Neural progenitor cell (in vitro differentiated cells): ENCODE data around the gene PRXL2A. TPM values are rescaled to one million over a fixed set of nuclear protein-coding genes. Genes with fewer than 3 reads are reported as not detected.

Experiments used
- DNase-seq: peaks from one replicate; pipeline ENCODE4 v3.0.0-alpha.2; 2016; ENCODE audit warnings: low spot score
- H2AFZ ChIP-seq: fragments of 200-600 bp; sonication (generic); replicated peaks from 2 replicates; pipeline ENCODE4 v1.6.1; 2016; ENCODE audit warnings: antibody characterized with exemption
- H3F3A ChIP-seq: fragments of 200-600 bp; sonication (generic); 2 replicates; pipeline ENCODE4 v1.6.1; 2016; ENCODE audit warnings: antibody characterized with exemption, low read depth
- H3K27ac ChIP-seq: fragments of 200-600 bp; sonication (generic); 2 replicates; pipeline ENCODE4 v1.5.1; 2016; ENCODE audit warnings: mild to moderate bottlenecking
- H3K27me3 ChIP-seq: fragments of 200-600 bp; sonication (generic); 2 replicates; pipeline ENCODE4 v1.6.1; 2016; ENCODE audit warnings: mild to moderate bottlenecking, moderate library complexity
- H3K36me3 ChIP-seq: fragments of 200-600 bp; sonication (generic); 2 replicates; pipeline ENCODE4 v1.5.1; 2016
- H3K4me1 ChIP-seq: fragments of 200-600 bp; sonication (generic); 2 replicates; pipeline ENCODE4 v1.6.1; 2016; ENCODE audit warnings: mixed run types
- H3K4me2 ChIP-seq: fragments of 200-600 bp; sonication (generic); 2 replicates; pipeline ENCODE4 v1.6.1; 2016
- H3K4me3 ChIP-seq: fragments of 200-600 bp; sonication (generic); 2 replicates; pipeline ENCODE4 v1.5.1; 2016
- H3K79me2 ChIP-seq: fragments of 200-600 bp; sonication (generic); 2 replicates; pipeline ENCODE4 v1.6.1; 2016; ENCODE audit warnings: low read depth
- H3K9ac ChIP-seq: fragments of 200-600 bp; sonication (generic); 2 replicates; pipeline ENCODE4 v1.6.1; 2016
- H3K9me3 ChIP-seq: fragments of 200-600 bp; sonication (generic); 2 replicates; pipeline ENCODE4 v1.5.1; 2016; ENCODE audit warnings: low read depth
- H4K20me1 ChIP-seq: fragments of 200-600 bp; sonication (generic); 2 replicates; pipeline ENCODE4 v1.6.1; 2016; ENCODE audit warnings: low read depth
- H3K27ac Mint-ChIP-seq: 3 replicates; pipeline ENCODE4 v1.8.0; 2021; ENCODE audit warnings: mixed read lengths
- H3K27me3 Mint-ChIP-seq: 2 replicates; pipeline ENCODE4 v1.8.0; 2022; ENCODE audit warnings: low read depth, mild to moderate bottlenecking, inconsistent platforms, moderate library complexity, mixed read lengths; ENCODE audit not compliant: insufficient read depth
- H3K36me3 Mint-ChIP-seq: 3 replicates; pipeline ENCODE4 v1.8.0; 2021; ENCODE audit warnings: mixed read lengths
- H3K4me1 Mint-ChIP-seq: 3 replicates; pipeline ENCODE4 v1.8.0; 2021; ENCODE audit warnings: mixed read lengths
- H3K4me3 Mint-ChIP-seq: 3 replicates; pipeline ENCODE4 v1.8.0; 2021; ENCODE audit warnings: mild to moderate bottlenecking, moderate library complexity, mixed read lengths
- H3K9me3 Mint-ChIP-seq: 3 replicates; pipeline ENCODE4 v1.8.0; 2020; ENCODE audit warnings: mixed read lengths
- CTCF ChIP-seq: fragments of 200-600 bp; sonication (generic); IDR thresholded peaks from 2 replicates; pipeline ENCODE4 v1.5.1; 2017; ENCODE audit warnings: antibody characterized with exemption, mild to moderate bottlenecking
- EZH2 ChIP-seq: fragments of 200-600 bp; sonication (generic); IDR thresholded peaks from 2 replicates; pipeline ENCODE4 v1.6.1; 2017; ENCODE audit warnings: antibody characterized with exemption, mild to moderate bottlenecking, moderate library complexity
- EZH2phosphoT487 ChIP-seq: fragments of 200-600 bp; sonication (generic); IDR thresholded peaks from 2 replicates; pipeline ENCODE4 v1.6.1; 2017; ENCODE audit warnings: antibody characterized with exemption
- total RNA-seq: library from RNA; depleted of rRNA; stranded (reverse); fragments of >200 nt; gene quantifications from 2 replicates; pipeline ENCODE4 v1.2.3, GENCODE V29; 2015; ENCODE audit warnings: low replicate concordance

The PRXL2A gene
- total RNA-seq, 1 donor from 2014 or later: 107 TPM

- peaks cover 50% of the 10 kb centered on the region for H3K4me1 ChIP-seq
- peak overlapping the region; percentile 98 for H3K4me3 ChIP-seq
- TF ChIP-seq EZH2: no peak
- no peak for TF ChIP-seq EZH2phosphoT487
- TF ChIP-seq CTCF: no peak
- H4K20me1 ChIP-seq: peaks cover 62% of the 10 kb centered on the region
- H3K4me2 ChIP-seq: peak overlapping the region; percentile 100
- H3K27ac Mint-ChIP-seq: peak overlapping the region; percentile 99
- H3K36me3 Mint-ChIP-seq: no peaks in the 10 kb centered on the region
- no peaks in the 10 kb centered on the region for H3K9me3 ChIP-seq
- H3K4me1 Mint-ChIP-seq: peaks cover 55% of the 10 kb centered on the region
- H3F3A ChIP-seq: peaks cover 33% of the 10 kb centered on the region
- H3K36me3 ChIP-seq: no peaks in the 10 kb centered on the region
- no peaks in the 10 kb centered on the region for H3K9me3 Mint-ChIP-seq
- peaks cover 14% of the 10 kb centered on the region for H3K27me3 Mint-ChIP-seq
- no peaks in the 10 kb centered on the region for H3K27me3 ChIP-seq
- no peak overlapping the region for H3K9ac ChIP-seq
- no peak for DNase-seq
- peak overlapping the region; percentile 99 for H3K4me3 Mint-ChIP-seq
- H3K79me2 ChIP-seq: peaks cover 63% of the 10 kb centered on the region
- H3K27ac ChIP-seq: no peak overlapping the region
- no peak overlapping the region for H2AFZ ChIP-seq
Observed at GRCh38 chr10:80455461-80456349, 47.4 kb downstream of the PRXL2A start.

GRCh38 chr10:80457554-80458262 is 49.4 kb downstream of the PRXL2A start:
- H3K4me3 Mint-ChIP-seq: peak overlapping the region; percentile 64

GRCh38 chr10:80458263-80458625 is 49.9 kb downstream of the PRXL2A start:
- H3K36me3 Mint-ChIP-seq: no peaks in the 10 kb centered on the region
- no peaks in the 10 kb centered on the region for H3K9me3 Mint-ChIP-seq
- Histone ChIP-seq H3K4me2 (peak overlapping the region; percentile 42), H4K20me1 (peaks cover 72% of the 10 kb centered on the region), H2AFZ (no peak overlapping the region), H3K79me2 (peaks cover 89% of the 10 kb centered on the region), H3K4me1 (peaks cover 65% of the 10 kb centered on the region), H3K27me3 (no peaks in the 10 kb centered on the region), H3K9ac (no peak overlapping the region), H3F3A (peaks cover 33% of the 10 kb centered on the region), H3K36me3 (no peaks in the 10 kb centered on the region), H3K27ac (no peak overlapping the region), H3K9me3 (no peaks in the 10 kb centered on the region), H3K4me3 (no peak overlapping the region)
- no peak overlapping the region for H3K4me3 Mint-ChIP-seq
- DNase-seq: no peak
- peak overlapping the region; percentile 78 for H3K27ac Mint-ChIP-seq
- peaks cover 77% of the 10 kb centered on the region for H3K4me1 Mint-ChIP-seq
- TF ChIP-seq CTCF (no peak), EZH2 (no peak), EZH2phosphoT487 (no peak)
- H3K27me3 Mint-ChIP-seq: peaks cover 14% of the 10 kb centered on the region

More at GRCh38 chr10:80457554-80458262, 49.4 kb downstream of the PRXL2A start:
- no peaks in the 10 kb centered on the region for H3K27me3 ChIP-seq
- H3K36me3 ChIP-seq: no peaks in the 10 kb centered on the region
- Mint-ChIP-seq H3K27me3 (peaks cover 14% of the 10 kb centered on the region), H3K27ac (peak overlapping the region; percentile 78), H3K36me3 (no peaks in the 10 kb centered on the region), H3K9me3 (no peaks in the 10 kb centered on the region), H3K4me1 (peaks cover 75% of the 10 kb centered on the region)
- H3K9ac ChIP-seq: no peak overlapping the region
- peaks cover 83% of the 10 kb centered on the region for H3K79me2 ChIP-seq
- H3K27ac ChIP-seq: no peak overlapping the region
- H3K4me2 ChIP-seq: no peak overlapping the region
- no peak overlapping the region for H3K4me3 ChIP-seq
- H4K20me1 ChIP-seq: peaks cover 72% of the 10 kb centered on the region
- TF ChIP-seq EZH2phosphoT487: no peak
- TF ChIP-seq CTCF: peak; percentile 21
- H3K9me3 ChIP-seq: no peaks in the 10 kb centered on the region
- H3K4me1 ChIP-seq: peaks cover 64% of the 10 kb centered on the region
- H2AFZ ChIP-seq: no peak overlapping the region
- peak; percentile 35 for DNase-seq
- peaks cover 31% of the 10 kb centered on the region for H3F3A ChIP-seq
